Fibroblast of gingiva (primary cell): ENCODE data around the gene TRIL.

Source experiments
- DNase-seq: peaks from one replicate; pipeline ENCODE4 v3.0.0-alpha.2; 2011; ENCODE audit warnings: low read depth

TRIL gene, protein sequence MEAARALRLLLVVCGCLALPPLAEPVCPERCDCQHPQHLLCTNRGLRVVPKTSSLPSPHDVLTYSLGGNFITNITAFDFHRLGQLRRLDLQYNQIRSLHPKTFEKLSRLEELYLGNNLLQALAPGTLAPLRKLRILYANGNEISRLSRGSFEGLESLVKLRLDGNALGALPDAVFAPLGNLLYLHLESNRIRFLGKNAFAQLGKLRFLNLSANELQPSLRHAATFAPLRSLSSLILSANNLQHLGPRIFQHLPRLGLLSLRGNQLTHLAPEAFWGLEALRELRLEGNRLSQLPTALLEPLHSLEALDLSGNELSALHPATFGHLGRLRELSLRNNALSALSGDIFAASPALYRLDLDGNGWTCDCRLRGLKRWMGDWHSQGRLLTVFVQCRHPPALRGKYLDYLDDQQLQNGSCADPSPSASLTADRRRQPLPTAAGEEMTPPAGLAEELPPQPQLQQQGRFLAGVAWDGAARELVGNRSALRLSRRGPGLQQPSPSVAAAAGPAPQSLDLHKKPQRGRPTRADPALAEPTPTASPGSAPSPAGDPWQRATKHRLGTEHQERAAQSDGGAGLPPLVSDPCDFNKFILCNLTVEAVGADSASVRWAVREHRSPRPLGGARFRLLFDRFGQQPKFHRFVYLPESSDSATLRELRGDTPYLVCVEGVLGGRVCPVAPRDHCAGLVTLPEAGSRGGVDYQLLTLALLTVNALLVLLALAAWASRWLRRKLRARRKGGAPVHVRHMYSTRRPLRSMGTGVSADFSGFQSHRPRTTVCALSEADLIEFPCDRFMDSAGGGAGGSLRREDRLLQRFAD

GRCh38 chr7:28958235-28958979 is at the start of gene TRIL:
TSS of gene TRIL (minus strand) at chr7:28958330. CDS start at chr7:28958046, 284 bp downstream.
- DNase-seq: peak; percentile 62

DNA sequence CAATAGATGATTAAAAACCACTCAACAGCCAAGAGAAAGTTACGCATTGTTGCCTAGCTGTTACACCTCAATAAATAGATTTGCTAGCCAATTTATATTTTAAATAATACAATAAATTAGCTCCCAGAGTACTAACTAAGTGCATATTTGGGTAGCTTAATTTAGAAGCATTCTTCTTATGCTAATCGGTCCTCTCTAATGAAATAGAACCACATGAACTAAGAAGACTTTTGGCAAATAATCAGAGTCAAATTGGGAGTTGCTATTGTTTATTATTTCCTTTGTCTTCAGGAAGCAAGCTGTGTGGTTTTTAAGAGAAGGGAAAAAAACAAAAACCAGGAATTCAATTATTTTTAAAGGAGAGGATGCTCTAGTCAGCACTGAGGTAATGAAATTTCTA is 49.0 kb upstream of the TRIL start:
- DNase-seq: no peak

- no peak for DNase-seq
Measured at GRCh38 chr7:29005829-29006228, 47.7 kb upstream of the TRIL start.

GRCh38 chr7:29005406-29005805 is 47.3 kb upstream of the TRIL start:
- no peak for DNase-seq

- no peak for DNase-seq
Measured at GRCh38 chr7:29003703-29004102, 45.6 kb upstream of the TRIL start.

DNA sequence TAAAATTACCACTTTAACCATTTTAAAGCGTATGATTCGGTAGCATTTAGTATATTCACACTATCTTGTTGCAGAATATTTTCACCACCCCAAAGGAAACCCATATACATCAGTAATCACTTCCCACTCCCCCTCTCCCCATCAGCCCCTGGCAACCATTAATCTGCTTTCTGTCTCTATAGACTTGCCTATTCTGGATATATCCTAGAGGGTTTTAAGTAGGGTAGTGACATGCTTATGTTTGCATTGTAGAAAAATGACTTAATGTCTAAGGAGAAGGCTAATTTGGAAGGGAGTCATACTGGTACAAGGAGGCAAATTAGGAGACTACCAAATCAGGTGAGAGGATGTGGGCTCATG is 42.6 kb upstream of the TRIL start:
- DNase-seq: no peak

GRCh38 chr7:28999895-29000716 is 42.0 kb upstream of the TRIL start:
- no peak for DNase-seq

- DNase-seq: no peak
Measured at GRCh38 chr7:28999427-28999826, 41.3 kb upstream of the TRIL start.

- DNase-seq: no peak
Measured at GRCh38 chr7:28998105-28998504, 40.0 kb upstream of the TRIL start.

- no peak for DNase-seq
Measured at GRCh38 chr7:28996836-28997235, 38.7 kb upstream of the TRIL start.

DNA sequence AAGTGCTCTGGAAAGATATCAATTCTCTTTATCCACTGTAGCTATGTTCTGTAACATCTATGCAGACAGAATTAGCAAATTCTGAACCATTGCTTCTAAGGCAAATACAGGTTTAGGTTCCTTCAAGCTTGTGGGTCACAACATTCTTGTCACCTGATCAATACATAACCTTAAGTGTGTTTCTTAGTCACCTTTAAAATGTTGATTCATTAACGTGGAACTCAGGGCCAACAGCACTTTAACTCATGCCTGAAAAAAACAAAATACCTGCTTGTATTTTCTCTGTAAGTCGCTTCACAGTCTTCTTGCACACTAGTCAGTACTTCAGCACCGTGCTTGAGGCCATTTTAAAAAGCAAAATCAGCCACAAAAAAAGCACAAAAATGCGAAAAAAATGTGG is 35.2 kb upstream of the TRIL start:
- DNase-seq: no peak

DNA sequence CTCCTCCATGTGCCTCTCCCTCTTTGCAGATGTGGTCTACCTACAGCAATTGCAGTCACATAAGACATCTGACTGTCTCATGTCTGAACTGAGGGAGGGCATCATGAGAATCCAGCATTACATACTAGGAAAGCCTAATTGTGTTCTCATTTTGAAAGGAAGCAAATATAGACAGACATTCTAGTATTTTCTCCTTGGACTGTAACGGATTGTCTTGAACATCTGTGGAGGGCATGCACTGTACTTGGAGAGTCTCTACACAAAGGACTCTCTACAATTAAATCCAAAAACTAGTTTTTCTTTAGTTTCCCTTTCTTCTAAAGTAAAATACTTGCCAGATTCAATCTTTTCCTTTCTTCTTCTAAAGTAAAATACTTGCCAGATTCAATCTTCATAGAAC is 34.7 kb upstream of the TRIL start:
- no peak for DNase-seq

GRCh38 chr7:28990200-28990960 is 32.2 kb upstream of the TRIL start:
- DNase-seq: peak; percentile 49

DNA sequence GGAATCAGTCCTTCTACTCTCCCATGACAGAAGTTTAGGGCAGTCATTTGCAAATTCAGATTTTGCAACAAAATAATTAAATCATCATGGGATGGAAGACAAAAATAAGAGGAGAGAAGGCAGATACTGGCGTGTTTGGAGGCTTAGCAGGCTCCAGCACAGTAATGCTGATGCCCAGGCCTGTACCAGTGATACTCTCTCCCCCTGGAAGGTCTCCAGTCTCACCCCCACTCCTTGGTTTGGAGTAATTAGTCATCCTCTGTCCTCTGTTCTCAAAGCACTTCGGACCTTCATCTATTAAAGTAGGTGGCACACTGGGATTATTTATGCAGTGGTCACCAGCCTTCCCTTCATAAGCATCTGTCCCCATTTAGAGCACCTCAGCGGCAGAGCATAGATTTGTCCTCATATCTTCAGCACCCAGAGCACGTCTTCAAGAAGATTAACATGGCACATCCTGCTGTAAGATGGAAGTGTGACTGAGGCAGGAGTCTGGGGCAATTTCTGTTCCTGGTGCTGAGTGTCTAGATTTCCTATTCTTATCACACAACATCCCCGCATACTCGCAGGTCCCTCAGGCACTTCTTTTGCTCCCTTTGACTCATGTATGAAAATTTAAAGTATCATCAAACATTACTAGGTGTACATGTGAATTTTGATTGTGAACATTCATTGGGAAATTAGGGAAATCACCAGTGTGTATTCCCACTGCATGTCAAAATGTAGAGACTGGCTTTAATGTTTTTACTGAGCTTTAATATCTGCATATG is 31.3 kb upstream of the TRIL start:
- DNase-seq: no peak

DNA sequence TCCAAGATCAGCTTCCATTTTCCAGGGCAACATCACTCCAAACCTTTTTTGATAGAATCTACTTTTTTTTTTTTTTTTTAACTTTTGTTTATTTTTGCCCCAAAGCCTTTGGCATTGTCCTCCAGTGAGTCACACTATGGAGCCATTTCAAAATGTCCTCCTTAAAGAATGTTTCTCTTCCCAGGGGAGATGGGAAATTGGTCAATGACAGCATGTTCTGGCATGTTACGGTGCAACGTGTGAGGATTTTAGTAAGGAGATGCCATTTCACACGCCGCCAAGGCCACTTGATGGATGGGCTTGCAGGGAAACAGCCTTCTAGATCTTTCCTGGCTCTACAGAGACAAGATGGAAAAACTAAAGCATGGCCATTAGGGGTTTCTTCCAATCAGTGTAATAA is 30.7 kb upstream of the TRIL start:
- peak; percentile 97 for DNase-seq

DNA sequence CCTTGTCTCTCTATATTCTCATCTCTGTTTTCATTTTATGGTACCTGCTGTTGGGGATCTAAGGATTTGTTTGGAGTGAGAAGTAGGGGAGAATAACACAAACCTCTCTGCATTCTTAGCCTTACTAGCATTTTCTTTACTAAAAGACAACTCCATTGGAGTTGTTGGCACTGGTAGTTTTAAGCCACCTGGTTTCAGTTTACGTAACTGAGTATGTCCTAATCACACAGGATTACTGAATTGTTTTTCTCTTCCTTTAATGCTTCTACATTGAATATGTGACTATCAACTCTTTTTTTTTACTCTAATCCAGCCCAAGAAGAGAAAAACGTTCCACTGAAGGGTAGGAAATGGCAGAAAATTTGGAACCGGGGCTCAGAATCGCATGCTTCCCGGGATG is 30.0 kb upstream of the TRIL start:
- peak; percentile 53 for DNase-seq

DNA sequence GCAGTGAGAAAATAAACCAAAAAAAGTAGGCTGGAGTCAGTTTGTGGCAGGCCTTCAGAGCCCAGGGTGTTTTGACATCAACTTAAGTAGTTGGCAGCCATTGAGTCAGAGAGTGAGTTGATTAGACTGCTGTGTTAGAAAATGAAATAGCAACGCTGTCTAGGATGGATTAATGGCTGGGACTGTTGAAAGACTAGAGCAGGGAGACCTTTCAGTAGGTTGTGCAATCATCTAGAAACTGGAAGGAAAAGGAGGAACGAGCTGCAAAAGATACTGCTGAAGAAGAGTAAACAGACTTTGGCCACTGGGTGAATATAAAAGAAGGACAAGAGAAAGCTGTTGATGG is 28.6 kb upstream of the TRIL start:
- DNase-seq: peak; percentile 95

DNA sequence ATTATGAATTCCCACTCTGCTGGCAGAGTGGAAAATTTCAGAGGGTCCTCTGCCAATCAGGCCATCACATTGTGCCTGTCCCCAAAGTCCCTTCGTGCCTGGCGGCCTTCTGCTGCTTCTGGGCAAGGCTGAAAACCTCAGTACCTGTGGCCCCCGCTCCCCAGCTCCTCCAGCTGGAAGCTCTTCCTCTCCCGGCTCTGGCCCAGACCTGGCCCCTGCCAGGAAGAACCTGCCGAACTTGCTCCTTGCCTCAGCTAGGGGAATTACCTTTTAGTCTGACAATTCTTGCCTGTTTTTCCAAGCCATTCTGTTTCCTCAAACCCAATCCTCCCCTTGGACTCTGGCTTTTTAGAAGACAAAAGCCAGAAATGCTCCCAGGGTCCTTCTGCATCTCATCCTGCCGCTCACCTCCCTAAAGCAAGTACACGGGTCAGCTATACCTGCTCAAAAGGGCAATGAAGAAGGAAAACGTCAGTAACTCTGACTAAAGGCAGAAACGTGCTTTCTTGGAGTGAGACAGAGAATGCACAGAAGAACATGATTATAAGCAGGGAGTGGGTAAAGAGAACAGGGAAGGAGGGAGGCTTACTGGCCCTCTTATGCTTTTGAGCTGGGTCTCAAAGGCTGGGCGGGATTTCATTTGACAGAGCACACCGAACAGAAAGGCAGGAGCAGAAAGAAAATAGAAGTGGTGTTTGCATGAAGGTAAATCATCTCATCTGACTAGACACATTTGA is 28.1 kb upstream of the TRIL start:
- DNase-seq: no peak

- peak; percentile 91 for DNase-seq
Measured at GRCh38 chr7:28984631-28985030, 26.5 kb upstream of the TRIL start.

- no peak for DNase-seq
Measured at GRCh38 chr7:28984217-28984616, 26.1 kb upstream of the TRIL start.
